Epidermal melanocyte (primary cell): ENCODE measurements around the gene ZPBP.

Experiments used
- DNase-seq: peaks from one replicate; pipeline ENCODE4 v3.0.0; 2011; ENCODE audit warnings: low spot score; ENCODE audit not compliant: insufficient read length

The ZPBP gene, protein sequence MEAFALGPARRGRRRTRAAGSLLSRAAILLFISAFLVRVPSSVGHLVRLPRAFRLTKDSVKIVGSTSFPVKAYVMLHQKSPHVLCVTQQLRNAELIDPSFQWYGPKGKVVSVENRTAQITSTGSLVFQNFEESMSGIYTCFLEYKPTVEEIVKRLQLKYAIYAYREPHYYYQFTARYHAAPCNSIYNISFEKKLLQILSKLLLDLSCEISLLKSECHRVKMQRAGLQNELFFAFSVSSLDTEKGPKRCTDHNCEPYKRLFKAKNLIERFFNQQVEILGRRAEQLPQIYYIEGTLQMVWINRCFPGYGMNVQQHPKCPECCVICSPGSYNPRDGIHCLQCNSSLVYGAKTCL

GRCh38 chr7:50092579-50093491 is at the start of gene ZPBP:
Gene ZPBP, minus strand, starts transcription at chr7:50093246. Its CDS starts 52 bp downstream, at chr7:50093194.
- DNase-seq = no peak

DNA sequence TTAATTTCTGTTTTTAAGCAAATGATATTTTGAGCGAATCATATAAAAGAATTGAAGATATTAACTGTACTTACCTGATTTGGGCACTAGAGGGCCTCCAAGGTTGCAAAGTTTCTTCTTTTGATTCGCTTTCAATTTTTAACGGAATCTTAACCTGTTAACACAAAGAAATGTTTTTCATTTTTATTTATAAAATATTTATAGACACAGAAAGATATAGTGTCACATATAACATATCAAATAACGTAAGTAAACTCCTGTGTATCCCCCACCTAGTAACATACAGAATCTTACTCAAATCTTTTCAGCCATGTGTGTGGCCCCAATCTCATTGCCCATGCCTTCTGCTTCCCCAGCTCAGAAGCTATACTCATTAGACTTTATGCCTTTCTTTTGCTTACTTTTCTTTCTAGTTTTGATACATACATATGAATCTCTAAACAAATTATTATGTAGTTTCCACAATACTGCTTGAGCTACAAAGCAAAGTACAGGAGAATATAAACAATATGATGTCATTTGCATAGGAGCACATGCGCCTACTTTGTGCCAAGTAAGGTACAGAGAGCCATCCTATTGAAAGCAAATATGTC is 49.5 kb upstream of the ZPBP start:
- no peak for DNase-seq

- DNase-seq = no peak
Measured at GRCh38 chr7:50141854-50142253, 48.8 kb upstream of the ZPBP start.

- DNase-seq = no peak
Measured at GRCh38 chr7:50141131-50141530, 48.1 kb upstream of the ZPBP start.

DNA sequence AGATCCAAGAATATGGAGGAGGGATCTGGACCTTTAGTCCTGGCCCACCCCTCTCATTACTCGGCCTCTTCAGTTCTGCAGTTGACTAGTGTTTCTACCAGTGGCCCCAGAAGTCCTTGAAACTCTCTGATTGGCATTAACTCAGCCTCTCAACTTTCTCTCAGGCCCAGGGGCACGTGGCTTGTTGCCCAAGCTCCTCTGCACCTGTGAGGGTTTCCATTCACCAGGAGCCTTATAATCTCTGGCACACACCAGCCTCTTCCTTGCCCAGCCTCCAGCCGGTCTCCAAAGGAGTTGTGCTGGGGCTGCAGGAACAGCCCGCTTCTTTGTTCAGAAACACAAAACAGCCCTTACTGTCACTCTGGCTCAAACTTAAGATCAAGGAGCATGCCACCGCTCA is 47.6 kb upstream of the ZPBP start:
- no peak for DNase-seq

DNA sequence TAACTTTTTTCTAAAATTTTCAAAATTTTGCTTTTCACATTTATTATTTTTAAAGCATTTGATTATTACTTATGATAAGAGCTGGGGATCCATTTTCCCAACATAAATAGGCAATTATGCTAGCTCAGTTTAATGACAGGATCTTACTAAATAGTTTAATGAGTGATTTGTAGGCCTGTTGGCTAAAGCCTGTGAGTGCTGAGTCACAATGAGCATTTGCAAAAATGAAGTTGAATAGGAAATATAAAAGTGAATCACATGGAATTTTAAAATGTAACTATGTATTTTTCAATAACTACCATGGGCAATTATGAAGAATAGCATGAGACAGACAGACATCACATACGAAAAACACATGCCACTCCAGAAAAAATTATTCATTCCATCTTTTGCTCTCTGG is 45.1 kb upstream of the ZPBP start:
- no peak for DNase-seq

DNA sequence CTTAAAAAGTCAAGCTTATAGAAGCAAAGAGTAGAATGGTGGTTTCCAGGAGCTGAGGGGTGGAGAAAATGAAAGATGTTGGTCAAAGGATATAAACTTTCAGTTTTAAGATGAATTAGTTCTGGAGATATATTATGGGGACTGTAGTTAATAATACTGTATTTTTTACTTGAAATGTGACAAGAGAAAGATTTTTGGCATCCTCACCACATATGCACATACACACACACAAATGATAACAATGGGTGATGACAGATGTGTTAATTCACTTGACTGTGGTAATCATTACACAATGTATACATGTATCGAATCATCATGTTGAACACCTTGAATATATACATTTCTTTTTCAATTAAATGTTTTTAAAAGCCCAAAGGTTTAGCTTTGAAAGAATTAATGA is 32.7 kb upstream of the ZPBP start:
- DNase-seq = no peak

DNA sequence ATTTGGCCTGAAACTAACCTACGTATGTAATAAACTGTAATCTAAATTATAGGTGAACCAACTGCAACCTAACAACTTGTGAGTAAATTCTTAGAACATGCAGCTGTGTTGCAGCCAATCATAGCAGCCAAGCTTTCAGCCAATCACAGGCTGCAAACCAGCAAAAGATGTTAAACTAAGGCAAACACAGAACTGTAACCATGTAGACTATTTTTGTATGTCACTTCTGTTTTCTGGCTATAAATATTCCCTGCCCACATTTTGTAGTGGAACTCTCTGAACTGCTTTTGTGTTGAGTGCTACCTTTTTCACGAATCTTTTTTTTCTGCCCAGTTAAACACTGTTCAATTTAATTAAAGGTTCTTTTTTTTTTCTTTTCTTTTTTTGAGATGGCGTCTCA is 28.2 kb upstream of the ZPBP start:
- DNase-seq = no peak

DNA sequence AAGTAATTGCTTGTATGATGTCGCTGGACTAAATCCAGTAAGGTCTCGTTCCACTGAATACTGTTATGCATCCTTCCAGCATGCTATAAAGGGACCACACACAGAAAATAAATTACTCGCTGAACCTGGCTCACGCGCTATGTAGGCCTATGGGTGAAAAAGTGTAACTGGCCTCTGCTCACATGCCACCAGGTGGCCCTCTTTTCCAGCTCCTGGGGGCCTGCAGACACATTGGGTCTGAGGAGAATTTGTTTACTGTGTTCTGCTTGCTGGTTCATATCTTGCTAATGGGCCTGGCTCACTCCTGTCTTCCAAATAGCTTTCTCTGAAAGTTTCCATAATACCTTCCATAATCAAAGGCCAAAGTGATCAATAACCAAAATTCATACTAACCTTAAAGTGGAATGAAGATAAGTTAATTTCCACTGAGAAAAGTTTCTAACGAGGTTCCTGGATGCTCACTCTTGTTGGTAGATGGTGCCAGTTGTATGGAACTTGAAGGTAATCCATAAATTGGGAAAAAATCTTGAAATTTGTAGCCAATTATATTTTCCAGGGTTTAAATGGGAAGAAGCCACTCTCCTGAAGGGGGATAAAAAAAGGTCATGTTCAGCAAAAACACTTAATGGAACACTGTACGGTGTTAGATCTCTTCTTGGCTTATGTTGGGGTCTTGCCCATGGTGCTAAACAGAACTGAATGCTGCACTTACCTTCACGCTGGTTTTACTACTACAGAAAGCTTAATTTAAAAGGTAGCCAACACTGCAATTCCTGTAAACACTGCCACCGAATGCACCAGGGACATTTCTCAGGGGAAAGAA is 27.0 kb upstream of the ZPBP start:
- no peak for DNase-seq

GRCh38 chr7:50112250-50112649 is 19.2 kb upstream of the ZPBP start:
- DNase-seq = no peak

DNA sequence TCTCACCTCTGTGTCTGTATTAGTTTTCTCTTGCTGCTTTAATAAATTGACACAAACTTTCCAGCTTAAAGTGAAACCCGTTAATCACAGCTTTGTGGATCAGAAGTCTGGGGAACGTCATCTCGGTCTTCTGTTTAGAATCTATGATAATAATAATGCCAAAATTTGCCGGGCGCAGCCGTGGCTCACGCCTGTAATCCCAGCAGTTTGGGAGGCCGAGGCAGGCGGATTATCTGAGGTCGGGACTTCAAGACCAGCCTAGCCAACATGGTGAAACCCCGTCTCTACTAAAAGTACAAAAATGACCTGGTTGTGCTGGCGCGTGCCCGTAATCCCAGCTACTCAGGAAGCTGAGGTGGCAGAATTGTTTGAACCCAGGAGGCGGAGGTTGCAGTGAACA is 8.8 kb upstream of the ZPBP start:
- no peak for DNase-seq

DNA sequence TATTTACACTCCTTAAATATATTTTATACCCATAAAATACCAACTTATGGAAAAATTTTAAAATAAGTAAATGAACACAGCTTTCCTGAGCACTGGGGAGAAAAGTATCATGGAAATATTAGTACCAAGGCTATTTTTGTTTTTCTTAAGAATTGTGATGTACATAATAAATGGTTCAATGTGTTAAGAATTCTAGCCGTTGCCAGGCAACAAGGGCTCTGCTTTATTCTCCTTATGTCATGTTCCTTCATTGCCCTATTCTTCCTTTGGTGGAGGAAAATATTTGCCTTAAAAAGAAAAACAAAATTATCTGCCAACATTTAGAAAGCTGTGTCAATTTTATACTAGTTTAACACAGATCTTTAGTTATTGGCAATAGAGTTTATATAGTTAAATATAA is 2.6 kb upstream of the ZPBP start:
- no peak for DNase-seq

DNA sequence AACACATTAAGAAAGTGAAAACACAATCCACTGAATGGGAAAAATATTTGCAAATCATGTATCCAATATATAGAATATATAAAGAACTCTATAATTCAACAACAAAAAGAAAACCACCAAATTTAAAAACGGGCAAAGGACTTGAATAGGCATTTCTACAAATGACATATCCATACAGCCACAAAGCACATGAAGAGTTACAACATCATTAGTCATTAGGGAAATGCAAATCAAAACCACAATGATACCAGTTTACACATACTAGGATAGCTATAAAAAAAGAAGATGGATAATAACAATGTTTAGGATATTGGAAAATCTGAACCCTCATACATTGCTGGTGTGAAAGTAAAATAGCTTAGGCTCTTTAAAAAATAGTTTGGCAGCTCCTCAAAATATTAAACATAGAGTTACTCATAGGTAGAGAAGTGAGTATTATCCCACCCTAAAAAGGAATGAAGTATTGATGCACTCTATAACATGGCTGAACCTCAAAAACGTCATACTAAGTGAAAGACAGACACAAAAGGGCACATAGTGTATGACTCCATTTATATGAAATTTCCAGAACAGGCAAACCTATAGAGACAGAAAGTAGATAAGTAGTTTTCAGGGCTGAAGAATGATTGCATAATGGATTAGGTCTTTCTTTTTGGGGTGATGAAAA is 4.5 kb downstream of the ZPBP start:
- no peak for DNase-seq

GRCh38 chr7:50085344-50085743 is 7.7 kb downstream of the ZPBP start:
- no peak for DNase-seq

DNA sequence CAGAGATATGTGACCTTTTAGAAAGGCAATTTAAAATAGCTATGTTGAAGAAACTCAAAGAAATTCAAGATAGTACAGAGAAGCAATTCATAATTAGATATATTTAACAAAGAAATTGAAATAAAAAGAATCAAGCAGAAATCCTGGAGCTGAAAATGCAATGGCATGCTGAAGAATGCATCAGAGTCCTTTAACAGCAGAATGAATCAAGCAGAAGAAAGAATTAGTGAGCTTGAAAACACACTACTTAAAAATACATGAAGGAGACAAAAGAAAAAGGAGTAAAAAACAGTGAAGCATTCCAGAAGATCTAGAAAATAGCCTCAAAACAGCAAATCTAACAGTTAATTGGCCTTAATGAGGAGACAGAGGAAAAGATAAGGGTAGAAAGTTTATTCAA is 20.0 kb downstream of the ZPBP start:
- no peak for DNase-seq

GRCh38 chr7:50069613-50070012 is 23.4 kb downstream of the ZPBP start:
- DNase-seq = peak; percentile 12

DNA sequence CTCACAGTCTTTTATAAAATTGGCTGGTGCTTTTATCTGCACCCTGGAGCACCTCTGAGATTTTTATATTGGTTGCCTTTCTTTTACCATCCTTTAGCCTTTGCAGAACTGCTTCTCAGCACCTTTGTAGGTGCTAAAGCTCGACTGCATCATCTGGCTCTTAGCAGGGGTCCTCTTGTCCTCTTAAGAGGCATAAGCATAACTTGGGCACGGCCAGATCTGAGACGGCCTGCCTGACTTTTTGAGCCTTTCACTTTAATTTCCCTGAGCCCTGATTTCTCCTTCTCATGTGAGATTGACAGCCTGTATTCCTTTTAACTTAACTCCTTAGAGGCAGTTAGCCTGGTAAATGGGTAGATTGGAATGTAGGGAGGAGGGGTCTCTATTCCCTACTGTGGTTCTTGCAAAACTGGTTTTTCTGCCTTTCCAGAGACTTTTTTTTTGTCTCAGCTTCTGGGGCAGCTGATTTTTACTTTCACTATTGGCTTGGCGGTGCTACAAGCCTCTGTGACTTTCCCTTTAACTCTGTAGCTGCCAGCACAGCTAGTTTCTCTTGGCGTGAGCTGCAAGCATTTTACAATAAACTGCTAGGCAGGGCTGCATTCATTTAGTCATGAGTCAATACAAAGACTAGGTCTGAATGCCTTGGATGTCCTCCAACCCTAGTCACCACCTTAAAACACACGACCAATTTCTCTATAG is 24.0 kb downstream of the ZPBP start:
- peak; percentile 15 for DNase-seq

DNA sequence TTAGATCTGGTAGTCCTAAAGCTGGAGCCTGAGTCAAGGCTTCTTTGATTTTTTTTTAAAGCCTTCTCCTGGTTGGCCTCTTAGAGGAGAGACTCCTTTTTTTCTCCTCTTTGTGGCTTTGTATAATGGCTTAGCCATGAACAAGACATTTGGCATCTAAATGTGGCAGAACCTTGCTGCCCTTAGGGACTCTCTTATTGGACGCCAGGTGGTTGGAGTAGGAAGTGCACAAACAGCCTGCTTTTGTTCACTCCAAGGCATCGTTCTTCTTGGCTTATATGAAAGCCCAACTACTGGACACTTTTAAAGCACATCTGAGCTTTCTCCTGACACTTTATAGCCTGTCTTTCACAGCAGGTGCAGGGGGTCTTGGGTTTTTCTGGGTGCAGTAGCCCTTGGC is 25.0 kb downstream of the ZPBP start:
- no peak for DNase-seq

- DNase-seq = no peak
Measured at GRCh38 chr7:50062951-50063350, 30.1 kb downstream of the ZPBP start.

DNA sequence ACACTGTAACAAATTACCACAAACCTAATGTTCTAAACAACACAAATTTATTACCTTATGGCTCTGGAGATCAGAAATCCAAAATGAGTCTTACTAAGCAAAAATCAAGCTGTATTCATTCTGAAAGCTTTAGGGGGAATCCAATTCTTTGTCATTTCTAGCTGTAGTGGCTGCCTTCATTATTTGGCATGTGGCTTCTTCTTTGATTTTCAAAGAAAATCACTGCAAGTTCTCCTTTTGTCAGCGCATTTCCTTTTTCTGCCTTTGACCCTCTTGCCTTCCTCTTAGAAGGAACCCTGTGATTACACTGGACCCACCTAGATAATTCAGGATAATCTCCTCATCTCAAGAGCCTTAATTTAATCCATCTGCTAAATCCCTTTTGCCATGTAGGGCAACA is 36.9 kb downstream of the ZPBP start:
- no peak for DNase-seq
